Measurements from ENCODE around the gene EHF.
"Not testable (repeated sequence)": the region's sequence is repeated elsewhere in the genome, so short reads cannot be mapped to it uniquely, and the experiment has no call there.

DNA sequence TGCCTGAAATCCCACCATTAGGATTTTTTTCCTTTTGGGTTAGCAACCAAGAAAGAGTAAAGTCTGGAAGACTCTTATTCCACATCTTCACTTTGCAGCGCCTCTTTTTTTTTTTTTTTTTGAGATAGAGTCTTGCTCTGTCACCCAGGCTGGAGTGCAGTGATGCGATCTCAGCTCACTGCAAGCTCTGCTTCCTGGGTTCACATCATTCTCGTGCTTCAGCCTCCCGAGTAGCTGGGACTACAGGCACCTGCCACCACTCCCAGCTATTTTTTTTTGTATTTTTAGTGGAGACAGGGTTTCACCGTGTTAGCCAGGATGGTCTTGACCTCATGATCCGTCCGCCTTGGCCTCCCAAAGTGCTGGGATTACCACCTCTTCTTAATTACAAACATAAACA is 31.7 kb upstream of the EHF start:
- TF ChIP-seq, protein P1, sequence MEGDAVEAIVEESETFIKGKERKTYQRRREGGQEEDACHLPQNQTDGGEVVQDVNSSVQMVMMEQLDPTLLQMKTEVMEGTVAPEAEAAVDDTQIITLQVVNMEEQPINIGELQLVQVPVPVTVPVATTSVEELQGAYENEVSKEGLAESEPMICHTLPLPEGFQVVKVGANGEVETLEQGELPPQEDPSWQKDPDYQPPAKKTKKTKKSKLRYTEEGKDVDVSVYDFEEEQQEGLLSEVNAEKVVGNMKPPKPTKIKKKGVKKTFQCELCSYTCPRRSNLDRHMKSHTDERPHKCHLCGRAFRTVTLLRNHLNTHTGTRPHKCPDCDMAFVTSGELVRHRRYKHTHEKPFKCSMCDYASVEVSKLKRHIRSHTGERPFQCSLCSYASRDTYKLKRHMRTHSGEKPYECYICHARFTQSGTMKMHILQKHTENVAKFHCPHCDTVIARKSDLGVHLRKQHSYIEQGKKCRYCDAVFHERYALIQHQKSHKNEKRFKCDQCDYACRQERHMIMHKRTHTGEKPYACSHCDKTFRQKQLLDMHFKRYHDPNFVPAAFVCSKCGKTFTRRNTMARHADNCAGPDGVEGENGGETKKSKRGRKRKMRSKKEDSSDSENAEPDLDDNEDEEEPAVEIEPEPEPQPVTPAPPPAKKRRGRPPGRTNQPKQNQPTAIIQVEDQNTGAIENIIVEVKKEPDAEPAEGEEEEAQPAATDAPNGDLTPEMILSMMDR (IDR thresholded peaks at IDR 0.05), result not testable (repeated sequence)
- not testable (repeated sequence) for TF ChIP-seq POLR2A (IDR thresholded peaks at IDR 0.05)

Data from body of pancreas (tissue), 4 donors.